K562 (cell line): ENCODE data around the gene SCNN1B. TPM values are rescaled to one million over a fixed set of nuclear protein-coding genes. Genes with fewer than 3 reads are reported as not detected.

Experiments
- ADNP ChIP-seq: fragments of 200-800 bp; sonication (Bioruptor generic); IDR thresholded peaks from 2 replicates; pipeline ENCODE4 v1.6.1; 2016; ENCODE audit warnings: missing genetic modification characterization, missing compliant biosample characterization
- BMI1 ChIP-seq: fragments of 150-350 bp; IDR thresholded peaks from 2 replicates; pipeline ENCODE4 v1.6.1; 2014; ENCODE audit warnings: low read length
- CREB1 ChIP-seq, 2 experiments: sonication (generic) in 1 of 2; formaldehyde crosslinking in 1 of 2; IDR thresholded peaks; 2 replicates each; pipeline versions ENCODE4 v1.6.1 to v1.8.0; 2012 to 2022; ENCODE audit warnings: inconsistent platforms in 1 of 2, mild to moderate bottlenecking in 1 of 2, missing genetic modification reagents in 1 of 2, moderate library complexity in 1 of 2
- NFRKB ChIP-seq: fragments of 450-650 bp; IDR thresholded peaks from 2 replicates; pipeline ENCODE4 v1.6.1; 2016; ENCODE audit warnings: low read depth
- NR4A1 ChIP-seq, 2 experiments: fragments of 250-450 bp in 1 of 2; fragments of 450-650 bp in 1 of 2; sonication (Bioruptor Pico) in 1 of 2; IDR thresholded peaks; 2 replicates each; pipeline versions ENCODE4 v1.4.0 to v1.6.1; 2016 to 2020; ENCODE audit warnings: mild to moderate bottlenecking in 2 of 2, missing compliant biosample characterization in 1 of 2, missing genetic modification characterization in 1 of 2, moderate library complexity in 1 of 2
- TAF1 ChIP-seq: IDR thresholded peaks from 2 replicates; pipeline ENCODE4 v1.6.1; 2011; ENCODE audit warnings: mild to moderate bottlenecking, low read length, moderate library complexity; ENCODE audit not compliant: insufficient read depth, control insufficient read depth, severe bottlenecking; ENCODE audit errors: extremely low read depth
- ZNF354B ChIP-seq: fragments of 250-450 bp; sonication (Bioruptor Pico); IDR thresholded peaks from 2 replicates; pipeline ENCODE4 v1.4.0; 2020
- ZNF561 ChIP-seq: fragments of 450-650 bp; formaldehyde crosslinking; conservative IDR thresholded peaks from 2 replicates; pipeline ENCODE4 v1.4.0; 2020; ENCODE audit warnings: mild to moderate bottlenecking, moderate library complexity
- ZSCAN32 ChIP-seq: fragments of 450-650 bp; formaldehyde crosslinking; IDR thresholded peaks from 2 replicates; pipeline ENCODE4 v1.4.0; 2020; ENCODE audit warnings: mild to moderate bottlenecking, moderate library complexity
- polyA plus RNA-seq, 8 experiments: library from polyadenylated mRNA; depleted of rRNA in 4 of 8; stranded (reverse) in 5 of 8; unstranded in 3 of 8; fragments of >200 nt; fragmentation: Nextera tagmentation in 2 of 8; fragmentation: Illumina TruSeq in 1 of 8; extraction: Ambion mirVana in 2 of 8; extraction: Trizol in 1 of 8; gene quantifications; 2 replicates each; pipeline versions ENCODE4 v1.2.1 to v1.2.3, GENCODE V29; 2011 to 2014; ENCODE audit warnings: inconsistent platforms in 1 of 8, missing spikeins in 1 of 8
- total RNA-seq, 7 experiments: library from RNA; depleted of rRNA in 6 of 7; stranded (reverse); fragments of >200 nt in 6 of 7; fragmentation: Illumina TruSeq in 2 of 7; extraction: Trizol in 2 of 7; gene quantifications; 2 replicates each; pipeline versions ENCODE4 v1.2.1 to v1.2.3, GENCODE V29; 2011 to 2021; ENCODE audit warnings: low replicate concordance in 1 of 7
- TF ChIP-seq, protein P1 (sequence below): fragments of 450-650 bp; IDR thresholded peaks from 2 replicates; pipeline ENCODE4 v1.6.1; 2016; ENCODE audit warnings: missing biosample characterization, missing genetic modification characterization
- TF ChIP-seq, protein P2 (sequence below), 2 experiments: fragments of 450-650 bp in 1 of 2; sonication (generic) in 1 of 2; formaldehyde crosslinking in 1 of 2; IDR thresholded peaks in 1 of 2; conservative IDR thresholded peaks in 1 of 2; 2 replicates each; pipeline versions ENCODE4 v1.6.1 to v1.8.1; 2016 to 2023; ENCODE audit warnings: mild to moderate bottlenecking in 2 of 2, moderate library complexity in 2 of 2, inconsistent platforms in 1 of 2, missing genetic modification reagents in 1 of 2
- TF ChIP-seq, protein P3 (sequence below): fragments of 450-650 bp; formaldehyde crosslinking; IDR thresholded peaks from 2 replicates; pipeline ENCODE4 v1.4.0; 2022; ENCODE audit warnings: missing genetic modification characterization
- TF ChIP-seq, protein P4 (sequence below): fragments of 450-650 bp; formaldehyde crosslinking; IDR thresholded peaks from 2 replicates; pipeline ENCODE4 v1.4.0; 2022; ENCODE audit warnings: missing genetic modification characterization
- TF ChIP-seq, protein P5 (sequence below): fragments of 250-450 bp; sonication (Bioruptor Pico); IDR thresholded peaks from 2 replicates; pipeline ENCODE4 v1.8.0; 2021; ENCODE audit warnings: moderate library complexity, mild to moderate bottlenecking, inconsistent platforms
- TF ChIP-seq, protein P6 (sequence below): fragments of 200-400 bp; formaldehyde crosslinking; IDR thresholded peaks from 2 replicates; pipeline ENCODE4 v1.6.1; 2017; ENCODE audit warnings: mild to moderate bottlenecking, low read depth, low read length, moderate library complexity
- TF ChIP-seq, protein P7 (sequence below): fragments of 450-650 bp; IDR thresholded peaks from 2 replicates; pipeline ENCODE4 v1.6.1; 2016; ENCODE audit warnings: mild to moderate bottlenecking

Gene SCNN1B
- total and polyA plus RNA-seq, 9 of the 15 experiments (the other 6 are each of a cell fraction or from before 2014, with no cell fraction given), result not detected

DNA sequence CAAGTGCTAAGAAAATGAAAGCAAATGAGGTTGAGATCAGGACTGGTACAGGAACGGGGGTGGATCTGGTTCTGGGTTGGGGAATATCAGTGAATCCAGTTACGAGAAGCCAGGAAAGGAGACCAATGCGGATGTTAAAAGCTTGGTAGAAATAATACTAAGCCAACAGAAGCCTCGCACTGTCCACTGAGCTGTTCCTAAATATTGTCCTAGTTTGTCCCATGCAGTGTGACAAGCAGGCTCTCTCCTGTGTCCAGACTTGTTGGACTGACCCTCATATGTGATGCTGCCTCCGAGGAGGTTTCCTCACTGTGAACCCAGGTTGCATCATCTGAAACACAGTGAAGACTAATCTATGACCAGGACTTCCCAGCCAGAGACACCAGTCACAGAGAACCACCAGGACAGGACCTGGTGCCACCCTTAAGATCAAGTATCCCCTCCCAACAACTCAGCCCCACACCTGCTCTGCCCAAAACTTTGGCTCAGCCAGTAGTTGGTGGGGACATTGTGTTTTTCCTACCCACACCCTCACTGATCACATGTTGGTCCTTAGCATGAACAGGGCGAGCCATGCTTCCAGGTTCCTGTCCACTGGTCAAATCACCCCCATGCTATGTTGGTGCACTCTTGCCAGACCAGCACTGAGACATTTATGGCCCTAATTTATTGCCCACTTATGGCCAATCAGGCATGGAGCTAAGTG lies 32.7 kb upstream of the SCNN1B start (continued):
- TF ChIP-seq, protein P1, sequence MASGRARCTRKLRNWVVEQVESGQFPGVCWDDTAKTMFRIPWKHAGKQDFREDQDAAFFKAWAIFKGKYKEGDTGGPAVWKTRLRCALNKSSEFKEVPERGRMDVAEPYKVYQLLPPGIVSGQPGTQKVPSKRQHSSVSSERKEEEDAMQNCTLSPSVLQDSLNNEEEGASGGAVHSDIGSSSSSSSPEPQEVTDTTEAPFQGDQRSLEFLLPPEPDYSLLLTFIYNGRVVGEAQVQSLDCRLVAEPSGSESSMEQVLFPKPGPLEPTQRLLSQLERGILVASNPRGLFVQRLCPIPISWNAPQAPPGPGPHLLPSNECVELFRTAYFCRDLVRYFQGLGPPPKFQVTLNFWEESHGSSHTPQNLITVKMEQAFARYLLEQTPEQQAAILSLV (tag), result peak; percentile 87
- TF ChIP-seq, protein P2, sequence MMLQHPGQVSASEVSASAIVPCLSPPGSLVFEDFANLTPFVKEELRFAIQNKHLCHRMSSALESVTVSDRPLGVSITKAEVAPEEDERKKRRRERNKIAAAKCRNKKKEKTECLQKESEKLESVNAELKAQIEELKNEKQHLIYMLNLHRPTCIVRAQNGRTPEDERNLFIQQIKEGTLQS (IDR thresholded peaks at IDR 0.05), result peak; percentile 93
- TF ChIP-seq, protein P2 (CRISPR knock-in tag; conservative IDR thresholded peaks at IDR 0.05), result no peak
- TF ChIP-seq ZNF561 (CRISPR knock-in tag) (no peak), ADNP (tag) (no peak), ZSCAN32 (peak; percentile 76; the same call in 1 of the 2 replicates), ZNF354B (CRISPR knock-in tag) (no peak), BMI1 (no peak), NFRKB (peak; percentile 54; the same call in 1 of the 2 replicates), CREB1 (IDR thresholded peaks at IDR 0.05) (no peak), CREB1 (CRISPR knock-in tag; IDR thresholded peaks at IDR 0.05) (no peak), NR4A1 (CRISPR knock-in tag; IDR thresholded peaks at IDR 0.05) (no peak), NR4A1 (tag; IDR thresholded peaks at IDR 0.05) (0 out of 2 replicates have a peak, but pooled peaks have one; percentile 35), TAF1 (no peak)
- TF ChIP-seq, protein P3, sequence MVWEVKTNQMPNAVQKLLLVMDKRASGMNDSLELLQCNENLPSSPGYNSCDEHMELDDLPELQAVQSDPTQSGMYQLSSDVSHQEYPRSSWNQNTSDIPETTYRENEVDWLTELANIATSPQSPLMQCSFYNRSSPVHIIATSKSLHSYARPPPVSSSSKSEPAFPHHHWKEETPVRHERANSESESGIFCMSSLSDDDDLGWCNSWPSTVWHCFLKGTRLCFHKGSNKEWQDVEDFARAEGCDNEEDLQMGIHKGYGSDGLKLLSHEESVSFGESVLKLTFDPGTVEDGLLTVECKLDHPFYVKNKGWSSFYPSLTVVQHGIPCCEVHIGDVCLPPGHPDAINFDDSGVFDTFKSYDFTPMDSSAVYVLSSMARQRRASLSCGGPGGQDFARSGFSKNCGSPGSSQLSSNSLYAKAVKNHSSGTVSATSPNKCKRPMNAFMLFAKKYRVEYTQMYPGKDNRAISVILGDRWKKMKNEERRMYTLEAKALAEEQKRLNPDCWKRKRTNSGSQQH, result 0 out of 2 replicates have a peak, but pooled peaks have one; percentile 15
- TF ChIP-seq, protein P4, sequence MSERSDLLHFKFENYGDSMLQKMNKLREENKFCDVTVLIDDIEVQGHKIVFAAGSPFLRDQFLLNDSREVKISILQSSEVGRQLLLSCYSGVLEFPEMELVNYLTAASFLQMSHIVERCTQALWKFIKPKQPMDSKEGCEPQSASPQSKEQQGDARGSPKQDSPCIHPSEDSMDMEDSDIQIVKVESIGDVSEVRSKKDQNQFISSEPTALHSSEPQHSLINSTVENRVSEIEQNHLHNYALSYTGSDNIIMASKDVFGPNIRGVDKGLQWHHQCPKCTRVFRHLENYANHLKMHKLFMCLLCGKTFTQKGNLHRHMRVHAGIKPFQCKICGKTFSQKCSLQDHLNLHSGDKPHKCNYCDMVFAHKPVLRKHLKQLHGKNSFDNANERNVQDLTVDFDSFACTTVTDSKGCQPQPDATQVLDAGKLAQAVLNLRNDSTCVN (CRISPR knock-in tag), result no peak
- TF ChIP-seq, protein P5, sequence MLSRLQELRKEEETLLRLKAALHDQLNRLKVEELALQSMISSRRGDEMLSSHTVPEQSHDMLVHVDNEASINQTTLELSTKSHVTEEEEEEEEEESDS, result no peak
- TF ChIP-seq, protein P6, sequence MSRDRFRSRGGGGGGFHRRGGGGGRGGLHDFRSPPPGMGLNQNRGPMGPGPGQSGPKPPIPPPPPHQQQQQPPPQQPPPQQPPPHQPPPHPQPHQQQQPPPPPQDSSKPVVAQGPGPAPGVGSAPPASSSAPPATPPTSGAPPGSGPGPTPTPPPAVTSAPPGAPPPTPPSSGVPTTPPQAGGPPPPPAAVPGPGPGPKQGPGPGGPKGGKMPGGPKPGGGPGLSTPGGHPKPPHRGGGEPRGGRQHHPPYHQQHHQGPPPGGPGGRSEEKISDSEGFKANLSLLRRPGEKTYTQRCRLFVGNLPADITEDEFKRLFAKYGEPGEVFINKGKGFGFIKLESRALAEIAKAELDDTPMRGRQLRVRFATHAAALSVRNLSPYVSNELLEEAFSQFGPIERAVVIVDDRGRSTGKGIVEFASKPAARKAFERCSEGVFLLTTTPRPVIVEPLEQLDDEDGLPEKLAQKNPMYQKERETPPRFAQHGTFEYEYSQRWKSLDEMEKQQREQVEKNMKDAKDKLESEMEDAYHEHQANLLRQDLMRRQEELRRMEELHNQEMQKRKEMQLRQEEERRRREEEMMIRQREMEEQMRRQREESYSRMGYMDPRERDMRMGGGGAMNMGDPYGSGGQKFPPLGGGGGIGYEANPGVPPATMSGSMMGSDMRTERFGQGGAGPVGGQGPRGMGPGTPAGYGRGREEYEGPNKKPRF, result no peak
- TF ChIP-seq, protein P7, sequence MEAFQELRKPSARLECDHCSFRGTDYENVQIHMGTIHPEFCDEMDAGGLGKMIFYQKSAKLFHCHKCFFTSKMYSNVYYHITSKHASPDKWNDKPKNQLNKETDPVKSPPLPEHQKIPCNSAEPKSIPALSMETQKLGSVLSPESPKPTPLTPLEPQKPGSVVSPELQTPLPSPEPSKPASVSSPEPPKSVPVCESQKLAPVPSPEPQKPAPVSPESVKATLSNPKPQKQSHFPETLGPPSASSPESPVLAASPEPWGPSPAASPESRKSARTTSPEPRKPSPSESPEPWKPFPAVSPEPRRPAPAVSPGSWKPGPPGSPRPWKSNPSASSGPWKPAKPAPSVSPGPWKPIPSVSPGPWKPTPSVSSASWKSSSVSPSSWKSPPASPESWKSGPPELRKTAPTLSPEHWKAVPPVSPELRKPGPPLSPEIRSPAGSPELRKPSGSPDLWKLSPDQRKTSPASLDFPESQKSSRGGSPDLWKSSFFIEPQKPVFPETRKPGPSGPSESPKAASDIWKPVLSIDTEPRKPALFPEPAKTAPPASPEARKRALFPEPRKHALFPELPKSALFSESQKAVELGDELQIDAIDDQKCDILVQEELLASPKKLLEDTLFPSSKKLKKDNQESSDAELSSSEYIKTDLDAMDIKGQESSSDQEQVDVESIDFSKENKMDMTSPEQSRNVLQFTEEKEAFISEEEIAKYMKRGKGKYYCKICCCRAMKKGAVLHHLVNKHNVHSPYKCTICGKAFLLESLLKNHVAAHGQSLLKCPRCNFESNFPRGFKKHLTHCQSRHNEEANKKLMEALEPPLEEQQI, result no peak
